GM21447 (cell line): ENCODE results near the gene KCNMA1.

Experiments used
- ATAC-seq: cut with Tn5 transposase; IDR thresholded peaks from one replicate; pipeline ENCODE4 v1.9.1; 2021; ENCODE audit not compliant: unreplicated experiment

The KCNMA1 gene

DNA sequence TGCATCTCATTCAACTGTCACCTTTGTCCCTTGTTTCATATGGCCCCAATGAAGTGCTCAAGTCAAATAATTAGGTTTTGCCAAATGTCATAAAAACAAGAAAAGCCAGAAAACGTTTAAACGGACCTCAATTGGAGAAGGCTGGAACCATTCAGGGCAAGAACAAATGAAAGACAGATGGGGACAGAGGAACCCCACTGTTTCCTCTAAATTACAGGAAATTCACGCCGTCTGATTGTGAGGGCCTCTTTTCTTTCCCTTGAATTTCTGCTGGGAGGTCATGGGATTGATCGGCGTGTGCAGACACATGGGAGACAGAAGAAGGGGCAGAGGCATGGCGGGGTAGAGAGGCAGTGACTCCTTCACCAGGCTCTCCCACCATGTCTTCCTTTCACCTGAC is 656.4 kb downstream of the KCNMA1 start:
- no peak for ATAC-seq

DNA sequence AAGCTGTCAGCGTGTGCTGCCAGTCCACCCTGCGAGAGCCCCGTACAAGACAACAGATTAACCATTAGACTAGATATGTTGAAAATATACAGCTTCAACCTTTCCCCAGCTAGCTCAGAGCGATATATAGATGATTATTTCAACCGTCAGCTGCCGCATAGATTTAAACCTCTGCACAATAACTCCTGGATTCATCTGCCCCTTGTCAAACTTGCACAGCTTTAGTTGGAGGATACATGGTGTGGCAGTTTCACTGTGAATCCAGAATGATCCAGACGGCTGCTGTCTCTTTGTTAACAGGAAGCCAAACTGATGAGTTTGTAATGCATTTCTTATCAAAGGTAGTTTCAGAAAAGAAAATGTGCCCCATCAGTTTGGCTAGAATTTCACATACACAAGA is 659.7 kb downstream of the KCNMA1 start:
- no peak for ATAC-seq

GRCh38 chr10:76977046-76977445 is 660.6 kb downstream of the KCNMA1 start:
- ATAC-seq = no peak

GRCh38 chr10:76976142-76976541 is 661.5 kb downstream of the KCNMA1 start:
- ATAC-seq = no peak

DNA sequence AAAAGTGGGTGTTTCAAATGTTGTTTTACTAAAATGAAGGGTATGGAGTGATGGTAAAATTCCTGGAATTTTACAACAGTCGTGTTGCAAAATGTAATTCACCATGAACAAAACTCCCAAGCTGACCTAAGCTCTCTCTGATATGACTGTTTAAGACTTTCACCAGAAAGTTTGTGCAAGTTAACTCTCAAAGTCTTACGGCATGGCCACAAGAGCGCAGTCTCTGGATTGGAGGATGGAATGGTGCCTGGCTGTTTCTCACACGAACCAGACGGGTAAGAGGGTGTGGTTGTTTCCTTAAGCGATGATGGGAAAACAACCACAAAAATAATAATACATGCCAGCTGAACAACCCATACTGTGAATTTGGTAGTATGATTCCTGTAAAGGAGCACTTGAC is 662.5 kb downstream of the KCNMA1 start:
- ATAC-seq = no peak

GRCh38 chr10:76974017-76974691 is 663.5 kb downstream of the KCNMA1 start:
- no peak for ATAC-seq

- ATAC-seq = no peak
Measured at GRCh38 chr10:76973091-76974016, 664.3 kb downstream of the KCNMA1 start.

DNA sequence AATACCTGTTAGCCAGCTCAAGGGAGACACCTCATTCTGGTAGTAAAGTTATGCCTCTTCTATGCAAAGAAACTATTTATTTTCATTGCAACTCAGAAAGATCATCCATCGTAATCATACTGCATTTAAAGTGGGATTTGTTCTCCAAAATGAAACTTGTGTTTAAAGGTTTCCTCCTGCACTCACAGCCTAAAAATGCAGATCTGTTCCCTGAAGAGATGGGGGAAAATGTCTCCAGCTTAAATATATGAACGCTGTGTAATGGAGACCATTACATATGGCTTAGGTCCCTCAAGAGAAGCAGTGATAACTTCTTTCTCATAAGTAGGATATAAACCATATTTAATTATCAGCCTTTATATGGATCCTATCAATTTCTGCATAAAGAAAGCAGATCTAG is 665.1 kb downstream of the KCNMA1 start:
- ATAC-seq = no peak

DNA sequence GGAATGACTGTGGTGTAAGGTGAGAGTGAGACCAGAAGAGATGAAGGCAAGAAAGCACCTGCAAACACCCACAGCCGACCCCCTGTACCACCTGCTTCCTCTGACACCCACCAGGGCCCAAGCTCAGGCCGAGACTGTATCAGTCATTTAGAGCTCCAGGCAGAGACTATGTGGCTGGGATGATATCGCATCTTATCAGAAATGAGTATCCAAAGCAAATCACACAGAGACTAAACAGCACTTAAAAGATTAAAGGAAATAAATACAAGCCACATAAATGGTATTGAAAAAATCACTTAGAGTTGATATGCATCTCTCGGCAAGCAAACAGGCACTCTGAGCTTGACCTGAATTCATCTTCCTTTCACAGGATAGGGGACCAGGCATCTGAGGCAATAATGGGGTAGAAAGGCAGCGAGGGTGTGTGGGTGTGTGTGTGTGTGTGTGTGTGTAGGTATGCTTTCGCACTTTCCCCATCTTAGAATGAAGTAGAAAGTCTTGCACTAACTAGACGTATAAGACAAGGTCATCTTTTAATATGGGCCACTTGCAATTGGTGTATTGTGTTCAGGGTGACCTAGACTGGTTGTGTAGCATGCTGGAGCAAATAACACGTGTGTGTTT is 665.9 kb downstream of the KCNMA1 start:
- no peak for ATAC-seq

GRCh38 chr10:76970711-76971519 is 666.7 kb downstream of the KCNMA1 start:
- ATAC-seq = no peak

DNA sequence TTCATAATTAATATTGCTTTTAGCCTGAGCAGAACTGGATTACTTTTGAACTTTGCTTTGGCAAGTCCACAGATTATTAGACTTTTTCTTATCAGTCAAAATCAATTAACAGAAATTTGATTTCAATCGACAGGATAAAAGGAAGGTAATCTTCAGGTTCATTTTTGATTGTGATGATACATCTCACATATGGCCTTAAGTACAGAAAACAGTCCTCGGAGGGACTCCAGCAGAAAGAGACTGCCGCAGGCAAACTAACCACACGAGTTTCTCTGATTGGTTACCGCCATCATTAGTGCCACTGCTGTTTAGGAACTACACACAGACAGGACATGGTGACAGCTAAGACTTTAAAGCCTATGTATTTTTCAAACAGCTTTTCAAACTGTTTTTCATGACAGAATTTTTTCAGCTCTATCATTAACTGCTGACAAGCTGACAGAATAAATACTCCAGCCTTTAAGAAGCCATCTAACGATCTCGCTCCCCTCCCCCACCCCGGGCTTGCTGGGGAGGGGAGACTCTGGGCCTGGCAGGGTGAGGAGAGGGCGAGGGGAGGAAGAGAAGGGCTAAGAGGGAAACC is 668.2 kb downstream of the KCNMA1 start:
- ATAC-seq = no peak

- no peak for ATAC-seq
Measured at GRCh38 chr10:76968483-76968882, 669.1 kb downstream of the KCNMA1 start.

- no peak for ATAC-seq
Measured at GRCh38 chr10:76962851-76963250, 674.8 kb downstream of the KCNMA1 start.

- no peak for ATAC-seq
Measured at GRCh38 chr10:76961841-76962240, 675.8 kb downstream of the KCNMA1 start.

DNA sequence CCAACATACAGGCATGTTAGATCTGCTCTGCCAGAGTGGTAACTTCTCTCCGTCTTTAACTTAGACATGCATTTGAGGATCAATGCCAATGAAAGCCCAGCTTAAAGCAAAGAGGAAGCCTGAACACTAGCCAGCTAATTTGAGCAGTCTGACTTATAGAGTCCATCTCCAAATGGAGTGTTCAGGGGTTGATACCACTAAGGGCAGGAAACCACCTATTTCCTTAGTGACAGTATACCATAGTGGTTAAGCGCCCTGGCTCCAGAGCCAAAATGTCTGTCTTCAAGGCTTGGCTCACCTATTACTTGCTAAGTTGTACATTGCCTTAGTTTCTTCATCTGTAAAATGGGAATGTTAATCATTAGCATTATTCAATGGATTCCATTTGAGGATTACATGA is 678.5 kb downstream of the KCNMA1 start:
- ATAC-seq = no peak

- ATAC-seq = no peak
Measured at GRCh38 chr10:76954838-76955237, 682.8 kb downstream of the KCNMA1 start.

GRCh38 chr10:76950354-76950753 is 687.3 kb downstream of the KCNMA1 start:
- no peak for ATAC-seq

GRCh38 chr10:76946270-76946669 is 691.3 kb downstream of the KCNMA1 start:
- no peak for ATAC-seq

DNA sequence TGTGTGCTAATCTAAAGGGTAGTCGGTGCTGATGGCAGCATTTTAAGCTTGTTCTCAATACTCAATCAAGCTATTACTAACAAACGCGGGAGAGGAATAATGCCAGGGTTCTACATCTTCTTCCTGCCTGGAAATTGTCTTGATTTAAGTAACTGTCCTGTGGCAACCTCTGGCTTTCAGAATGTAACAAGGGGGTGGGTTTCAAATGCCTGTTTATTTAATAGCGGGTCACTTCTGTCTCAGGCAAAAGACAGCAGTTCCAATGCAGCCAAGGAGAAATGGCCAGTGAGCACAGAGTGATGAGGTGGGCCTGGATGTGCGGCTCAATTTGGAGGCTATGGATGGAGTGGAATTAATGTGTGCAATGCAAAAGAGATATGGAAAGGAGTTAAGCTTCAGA is 692.4 kb downstream of the KCNMA1 start:
- no peak for ATAC-seq

DNA sequence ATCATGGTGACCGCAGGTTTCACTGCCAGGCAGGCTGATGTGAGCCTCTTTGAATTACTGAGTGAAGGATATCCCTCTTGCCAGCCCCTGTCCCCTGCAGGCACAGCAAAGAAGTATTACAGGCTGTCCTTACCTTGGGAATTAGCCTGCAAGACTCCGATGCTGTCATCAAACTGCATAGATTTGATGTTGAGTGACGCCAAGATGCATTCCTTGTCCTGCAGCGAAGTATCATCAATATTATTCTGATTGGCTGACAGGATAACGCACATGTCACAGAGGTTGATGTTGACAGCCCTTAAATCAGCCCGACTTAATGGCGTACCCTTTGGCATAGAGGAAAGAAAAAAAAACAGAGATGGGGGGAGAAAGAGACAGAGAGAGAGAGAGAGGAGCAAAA is 693.0 kb downstream of the KCNMA1 start:
- ATAC-seq = no peak
